GM18526 (cell line): ENCODE measurements around the gene CEP55.

Source experiments
- POLR2A ChIP-seq: IDR thresholded peaks from 3 replicates; pipeline ENCODE4 v1.6.1; 2011; ENCODE audit not compliant: insufficient read length; ENCODE audit errors: extremely low read depth

The CEP55 gene

DNA sequence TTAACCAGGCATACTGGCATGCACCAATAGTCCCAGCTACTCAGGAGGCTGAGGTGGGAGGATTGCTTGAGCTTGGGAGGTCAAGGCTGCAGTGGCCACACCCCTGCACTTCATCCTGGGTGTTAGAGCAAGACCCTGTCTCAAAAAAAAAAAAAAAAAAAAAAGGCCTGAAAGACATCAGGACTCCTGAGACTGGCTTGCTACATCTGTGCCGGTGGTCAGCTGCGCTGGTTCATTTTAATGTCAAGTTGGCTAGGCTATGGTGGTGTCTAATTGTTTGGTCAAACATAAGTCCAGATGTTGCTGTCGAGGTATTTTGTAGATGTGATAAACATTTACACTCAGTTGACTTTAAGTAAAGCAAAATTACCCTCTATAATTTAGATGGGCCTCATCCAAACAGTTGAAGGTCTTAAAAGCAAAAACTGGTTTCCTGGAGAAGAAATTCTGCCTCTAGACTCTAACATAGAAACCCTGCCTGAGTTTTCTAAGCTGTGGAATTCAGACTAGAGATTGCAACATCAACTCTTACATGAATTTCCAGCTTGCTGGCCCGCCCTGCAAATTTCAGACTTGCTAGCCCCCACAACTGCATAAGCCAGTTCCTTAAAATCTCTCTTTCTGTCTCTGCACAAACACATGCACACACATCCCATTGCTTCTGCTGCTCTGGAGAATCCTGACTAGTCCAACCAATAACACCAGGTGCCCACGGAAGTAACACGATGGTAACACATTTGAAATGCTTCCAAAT lies 32.5 kb upstream of the CEP55 start:
- TF ChIP-seq POLR2A = no peak

DNA sequence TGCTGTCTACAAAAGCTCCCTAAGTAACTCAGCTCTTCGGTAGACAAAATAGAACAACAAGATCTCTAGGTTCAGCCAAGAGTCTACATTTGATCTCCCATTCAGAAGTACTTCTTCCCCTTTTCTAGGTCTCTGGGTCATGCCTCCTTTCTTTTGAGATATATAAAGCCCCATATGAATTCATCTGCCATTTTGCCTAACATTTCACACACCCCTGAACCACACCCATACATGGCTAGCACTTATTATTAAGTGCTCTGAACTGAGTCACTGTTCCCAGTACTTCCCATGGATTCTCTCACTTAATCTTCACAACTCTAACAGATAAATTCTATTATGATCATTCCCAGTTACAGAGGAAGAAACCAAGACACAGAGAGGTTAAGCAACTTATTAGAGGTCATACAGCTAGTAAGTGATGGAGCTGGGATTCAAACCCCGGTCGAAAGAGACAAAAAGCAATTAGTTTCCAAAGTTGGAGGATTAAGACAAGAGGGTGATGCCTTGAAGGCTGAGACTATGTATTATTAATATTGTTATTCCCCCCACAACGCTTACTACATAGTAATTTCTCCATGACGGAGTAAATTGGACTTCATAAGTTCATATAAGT lies 31.5 kb upstream of the CEP55 start:
- no peak for TF ChIP-seq POLR2A

DNA sequence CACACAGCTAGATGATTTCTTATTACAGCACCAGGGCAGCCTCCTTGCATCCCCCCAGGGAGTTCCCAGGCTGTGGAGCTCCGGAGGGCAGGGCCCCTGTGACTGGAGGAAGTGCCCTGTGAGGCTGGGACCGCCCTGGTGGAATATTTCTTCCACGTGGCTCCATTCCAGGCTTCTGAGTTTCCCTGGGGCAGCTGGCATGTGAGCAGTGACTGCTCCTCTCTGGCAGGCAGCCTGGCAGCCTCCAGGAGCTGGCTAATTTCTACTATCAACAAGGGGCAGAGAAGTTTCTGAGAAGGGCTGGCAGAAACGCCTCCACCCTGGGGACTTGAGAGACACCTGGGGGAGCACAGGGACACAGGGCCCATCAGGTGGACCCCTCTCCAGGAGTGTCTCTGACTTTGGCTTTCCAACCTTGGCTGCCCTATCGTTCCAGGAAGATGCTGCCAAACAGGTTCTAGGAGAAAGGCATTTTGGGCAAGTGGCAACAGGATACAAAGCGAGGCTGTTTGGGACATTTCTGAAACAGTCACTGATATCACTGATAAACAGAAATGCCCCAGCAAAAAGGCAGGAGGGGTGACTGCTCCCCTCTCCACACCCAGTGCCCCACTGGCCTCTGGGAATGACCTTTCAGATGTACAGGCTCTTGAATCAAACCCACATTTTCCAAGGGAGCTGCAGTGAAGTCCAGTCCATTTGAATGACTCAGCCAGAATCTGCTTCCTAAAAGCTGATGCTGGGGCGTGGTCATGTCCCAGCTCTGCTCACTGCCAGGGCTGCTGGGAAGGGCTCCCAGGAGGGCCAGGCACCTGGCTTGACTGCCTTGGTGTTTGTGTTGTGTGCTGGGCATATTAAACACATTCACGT lies 30.4 kb upstream of the CEP55 start:
- no peak for TF ChIP-seq POLR2A

DNA sequence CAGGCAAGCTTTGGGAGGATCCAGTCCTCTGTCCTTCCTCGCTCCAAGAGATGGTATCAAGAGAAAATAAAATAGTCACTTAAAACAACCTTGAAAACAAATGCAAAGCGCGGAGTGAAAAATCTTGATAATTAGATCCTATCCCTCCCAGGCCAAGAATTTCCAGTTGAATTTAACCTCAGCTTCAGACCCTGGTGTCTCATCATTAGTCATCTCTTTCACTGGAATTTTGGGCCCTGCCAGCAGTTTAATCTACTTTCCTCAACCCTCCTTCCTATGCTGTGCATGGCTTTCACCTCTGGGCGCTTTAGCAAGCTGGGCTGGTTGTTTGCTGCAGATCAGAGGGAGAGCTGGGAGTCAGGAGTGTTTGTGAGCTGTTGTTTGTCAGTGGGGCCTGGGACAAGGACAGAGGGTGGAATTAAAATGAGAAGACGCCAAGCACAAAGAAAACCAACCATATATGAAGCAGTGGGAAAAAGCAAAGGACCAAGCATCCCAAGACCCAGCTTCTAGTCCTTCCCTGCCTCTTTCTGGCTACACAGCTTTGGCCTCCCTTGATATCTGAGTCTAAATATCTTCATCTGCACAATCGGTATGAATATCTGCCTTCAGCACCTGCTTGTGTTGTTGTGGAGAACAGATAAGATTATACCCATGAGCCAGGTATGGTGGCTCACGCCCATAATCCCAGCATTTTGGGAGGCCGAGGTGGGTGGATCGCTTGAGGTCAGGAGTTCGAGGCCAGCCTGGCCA lies 27.8 kb upstream of the CEP55 start:
- TF ChIP-seq POLR2A = no peak

DNA sequence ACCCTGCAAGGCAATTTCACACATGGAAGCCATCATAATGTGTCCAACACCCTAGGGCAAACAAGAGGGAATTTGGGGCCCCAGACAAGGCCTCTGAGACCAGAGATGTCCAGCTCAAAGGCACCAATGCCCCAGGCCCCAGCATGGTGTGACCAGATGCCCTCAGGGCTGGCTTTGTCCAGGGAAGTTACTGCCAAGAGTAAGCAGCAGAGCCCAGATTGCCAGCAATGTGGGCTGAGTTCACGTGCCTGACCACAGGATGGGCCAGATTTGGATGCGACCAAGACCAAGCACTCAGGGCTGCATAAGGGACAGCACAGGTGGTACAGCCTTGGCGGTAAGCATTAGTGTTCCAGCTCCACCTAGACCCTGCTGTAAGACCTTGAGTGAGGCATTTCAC lies 27.0 kb upstream of the CEP55 start:
- no peak for TF ChIP-seq POLR2A

DNA sequence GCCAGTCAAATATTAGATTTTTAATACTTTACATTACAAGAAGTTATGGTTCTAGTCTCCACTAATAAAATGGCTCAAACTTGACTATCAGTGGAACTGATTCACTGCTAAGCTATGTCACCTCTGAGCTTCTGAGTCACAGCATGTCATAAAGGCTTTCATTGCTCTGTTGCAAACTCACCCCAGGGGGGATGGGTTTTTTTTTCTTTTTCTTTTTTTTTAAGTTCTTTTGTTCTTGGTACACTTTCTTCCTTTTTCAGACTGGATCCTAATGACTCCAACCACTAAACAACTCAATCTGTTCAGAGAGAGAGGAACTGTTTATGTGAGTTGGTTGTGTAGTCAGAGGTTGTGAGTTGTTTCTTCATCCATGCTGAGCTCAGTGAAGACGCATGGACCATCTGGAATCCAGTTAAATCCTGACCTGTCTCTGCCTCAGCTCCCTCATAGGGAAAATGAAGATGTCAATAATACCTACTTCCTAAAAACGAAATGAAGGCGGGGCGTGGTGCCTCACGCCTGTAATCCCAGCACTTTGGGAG lies 25.2 kb upstream of the CEP55 start:
- no peak for TF ChIP-seq POLR2A

DNA sequence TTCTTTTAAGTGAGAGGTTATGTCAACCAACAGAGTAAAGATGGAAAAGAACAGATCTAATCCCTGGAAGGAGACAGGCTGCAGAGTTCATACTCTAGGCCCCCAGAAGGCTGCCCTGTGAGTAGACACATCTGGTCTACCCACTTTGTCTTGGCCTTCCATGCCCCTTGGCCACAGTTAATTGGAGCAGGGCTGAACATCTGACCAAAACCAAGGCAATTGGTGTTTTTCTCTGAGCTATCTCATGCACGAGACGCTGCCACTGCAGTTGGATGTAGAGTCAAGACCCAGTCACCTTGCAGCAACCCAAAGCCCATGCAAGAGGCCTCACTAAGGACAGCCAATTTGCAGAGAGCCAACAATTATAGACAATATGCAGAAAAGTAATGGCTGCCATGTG lies 23.3 kb upstream of the CEP55 start:
- no peak for TF ChIP-seq POLR2A

DNA sequence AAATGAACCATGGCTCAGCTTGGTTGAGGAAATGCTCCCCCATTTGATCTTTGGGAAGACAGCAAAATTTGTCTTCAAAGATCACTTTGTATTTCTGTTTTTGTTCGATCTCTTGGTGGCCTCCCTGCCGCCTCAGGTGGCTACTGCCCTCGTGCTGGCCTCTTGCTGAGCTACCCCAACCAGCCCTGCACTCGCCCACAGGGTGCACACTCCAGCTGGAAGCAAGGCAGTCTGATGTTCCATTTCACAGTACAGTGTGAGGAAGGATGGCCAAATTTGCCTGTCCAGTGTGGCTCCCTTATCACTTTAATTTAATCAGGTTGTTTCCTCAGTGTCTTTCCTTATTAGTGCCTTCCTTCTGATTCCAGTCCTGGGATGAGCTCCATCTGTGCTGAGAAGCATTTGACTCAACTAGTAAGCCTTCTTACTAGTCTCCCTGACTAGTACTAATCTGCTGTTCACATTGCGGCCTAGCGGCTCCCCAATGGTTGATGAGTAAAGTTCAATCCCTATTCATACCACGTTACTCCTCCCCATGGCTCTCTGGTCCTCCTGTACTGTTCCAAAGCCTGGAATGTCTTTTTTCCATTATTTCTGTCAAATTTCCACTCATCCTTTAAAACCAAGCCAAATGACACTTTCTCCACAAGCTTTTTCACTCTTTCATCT lies 22.5 kb upstream of the CEP55 start:
- TF ChIP-seq POLR2A = no peak

DNA sequence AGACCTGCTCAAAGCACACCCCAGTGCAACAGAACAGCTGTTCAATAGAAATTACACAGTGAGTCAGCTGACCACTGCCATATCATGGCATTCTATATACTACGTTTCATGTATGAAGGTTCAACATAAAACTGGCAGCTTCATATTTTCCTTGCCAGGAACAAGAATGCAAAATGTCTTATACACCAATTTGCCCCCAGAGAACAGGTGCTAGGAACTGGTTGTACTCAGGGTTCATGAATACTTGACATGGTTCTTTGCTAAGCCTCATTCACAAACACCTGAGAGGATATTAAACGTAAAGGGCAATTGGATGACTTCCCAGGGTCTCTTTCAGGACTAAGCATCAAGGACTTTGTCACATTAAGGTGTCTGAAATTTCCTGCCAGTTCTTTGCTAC lies 21.2 kb upstream of the CEP55 start:
- no peak for TF ChIP-seq POLR2A

DNA sequence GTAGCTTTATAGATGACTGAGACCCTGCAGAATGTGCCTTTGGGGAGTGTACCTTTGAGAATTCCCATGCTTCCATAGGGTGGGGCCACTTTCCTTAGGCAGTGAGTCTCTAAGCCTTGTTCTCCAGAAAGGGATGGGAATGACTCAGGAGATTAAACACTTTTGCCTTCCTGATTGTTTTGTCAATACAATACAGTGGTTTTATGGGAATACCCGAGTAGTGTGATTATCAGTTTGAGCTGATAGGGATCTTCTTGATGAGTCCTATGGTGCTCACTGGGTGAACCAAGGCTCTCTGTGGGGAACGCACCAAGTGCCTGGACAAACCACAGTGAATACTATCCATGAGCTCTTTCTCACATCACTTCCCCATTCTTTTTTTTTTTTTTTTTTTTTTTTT lies 20.5 kb upstream of the CEP55 start:
- TF ChIP-seq POLR2A = no peak

DNA sequence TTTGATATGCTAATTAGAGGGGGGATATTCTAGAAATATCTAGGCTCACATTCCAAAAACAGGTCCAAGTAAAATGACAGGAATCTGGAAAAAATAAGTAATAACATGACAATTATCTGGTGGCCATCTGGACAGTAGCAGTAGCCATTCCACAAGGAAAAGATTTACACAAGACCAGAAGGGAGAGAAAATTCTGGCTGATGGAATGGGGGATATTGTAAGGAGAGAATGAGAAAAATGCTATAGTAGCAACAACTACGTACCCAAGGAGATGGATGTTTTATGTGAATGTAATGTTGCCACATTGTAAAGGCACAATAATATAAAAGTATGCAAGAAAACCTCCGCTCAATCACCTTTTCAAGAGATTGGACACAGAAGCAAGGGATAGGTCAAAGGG lies 19.7 kb upstream of the CEP55 start:
- no peak for TF ChIP-seq POLR2A

DNA sequence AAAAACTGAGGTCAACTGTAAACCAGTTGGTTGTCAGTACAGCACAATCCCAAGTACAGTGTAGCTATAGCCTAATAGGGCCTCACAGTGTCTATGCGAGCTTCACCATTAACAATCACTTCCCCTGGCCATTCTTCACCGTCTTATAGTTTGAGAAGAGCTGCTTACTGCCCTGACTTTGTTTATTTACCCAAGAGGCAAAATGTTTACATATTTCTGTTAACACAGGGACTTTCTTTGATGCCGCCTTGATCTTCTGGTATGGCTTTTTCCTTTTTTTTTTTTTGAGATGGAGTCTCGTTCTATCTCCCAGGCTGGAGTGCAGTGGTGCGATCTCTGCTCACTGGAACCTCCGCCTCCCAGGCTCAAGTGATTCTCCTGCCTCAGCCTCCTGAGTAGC lies 17.5 kb upstream of the CEP55 start:
- no peak for TF ChIP-seq POLR2A

DNA sequence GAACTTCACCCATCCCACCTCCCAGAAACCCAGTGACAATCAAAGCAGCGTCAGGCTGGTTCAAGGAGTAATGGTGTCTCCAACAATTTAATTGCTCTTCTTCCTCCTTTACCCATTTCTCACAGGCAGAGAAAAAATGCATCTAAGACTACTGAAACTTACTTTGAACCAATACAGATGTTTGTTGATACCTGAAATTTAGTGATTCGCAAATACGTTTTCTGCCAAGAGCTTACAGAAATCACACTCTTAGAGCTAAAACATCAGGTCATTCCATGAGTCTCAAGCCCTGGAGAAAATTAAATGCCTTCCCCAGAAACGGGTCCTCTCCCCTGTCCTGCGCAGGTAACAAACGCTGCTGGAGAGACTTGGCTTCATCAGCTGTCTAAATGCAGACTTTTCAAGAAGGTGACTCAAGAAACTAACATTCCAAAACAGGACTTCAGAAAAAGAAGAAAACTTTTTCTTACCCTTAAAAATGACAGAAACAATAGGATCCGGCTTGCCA lies 14.7 kb upstream of the CEP55 start:
- no peak for TF ChIP-seq POLR2A

DNA sequence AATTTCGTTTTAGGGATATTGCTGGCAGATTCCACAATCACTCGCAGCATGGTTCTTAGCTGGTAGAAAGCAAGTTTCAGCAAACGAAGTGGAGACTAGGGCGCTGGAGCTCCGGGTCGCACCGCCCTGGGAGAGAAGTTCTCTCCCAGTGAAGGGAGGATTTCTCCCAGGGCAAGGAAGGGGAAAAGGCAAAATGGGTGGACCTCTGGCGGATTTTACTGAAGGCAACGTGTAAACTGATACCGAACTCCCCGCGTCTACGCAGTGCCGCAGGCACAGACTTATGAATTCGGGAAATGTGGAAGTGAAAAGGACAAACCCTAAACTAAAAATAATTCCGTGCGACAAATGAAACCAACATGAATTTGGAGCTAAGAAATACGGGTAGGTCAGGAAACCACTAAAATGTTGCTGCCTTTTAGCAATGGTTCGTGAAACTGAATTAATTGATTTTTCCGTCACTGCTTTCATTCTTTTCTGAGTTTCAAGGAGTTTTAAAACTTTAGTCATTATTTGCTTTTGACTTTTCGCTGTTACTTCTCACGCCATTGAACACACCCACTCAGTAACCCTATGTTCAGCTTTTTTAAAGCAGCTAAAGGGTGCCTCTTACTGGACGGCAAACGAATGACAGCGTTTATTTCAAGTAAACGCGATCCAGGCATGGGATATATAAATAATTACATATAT lies 14.1 kb upstream of the CEP55 start, which contains the start of gene MYOF:
Gene MYOF, minus strand, starts transcription at position 190 of the 690 bp plus-strand sequence. Its CDS starts 140 bp downstream, at position 50.
- no peak for TF ChIP-seq POLR2A
